ENCODE data around the gene CPLX1.
"Not testable (repeated sequence)": the region's sequence is repeated elsewhere in the genome, so short reads cannot be mapped to it uniquely, and the experiment has no call there.

Gene CPLX1

GRCh38 chr4:777520-778262 is 48.2 kb downstream of the CPLX1 start:
- DNase-seq (ENCODE audit: low read depth, low spot score), result no peak

- no peak for DNase-seq (ENCODE audit: low read depth, low spot score)
Observed at GRCh38 chr4:776743-777441, 49.0 kb downstream of the CPLX1 start.

- DNase-seq (ENCODE audit: low read depth, low spot score), result not testable (repeated sequence)
Observed at GRCh38 chr4:775485-775884, 50.4 kb downstream of the CPLX1 start.

- not testable (repeated sequence) for DNase-seq (ENCODE audit: low read depth, low spot score)
Observed at GRCh38 chr4:774419-775092, 51.4 kb downstream of the CPLX1 start.

GRCh38 chr4:773214-773613 is 52.7 kb downstream of the CPLX1 start:
- DNase-seq (ENCODE audit: low read depth, low spot score), result no peak

- DNase-seq (ENCODE audit: low read depth, low spot score), result no peak
Observed at GRCh38 chr4:772776-773175, 53.2 kb downstream of the CPLX1 start.

- no peak for DNase-seq (ENCODE audit: low read depth, low spot score)
Observed at GRCh38 chr4:772118-772517, 53.8 kb downstream of the CPLX1 start.

GRCh38 chr4:771464-771863 is 54.5 kb downstream of the CPLX1 start:
- DNase-seq (ENCODE audit: low read depth, low spot score), result no peak

GRCh38 chr4:770022-770421 is 55.9 kb downstream of the CPLX1 start:
- no peak for DNase-seq (ENCODE audit: low read depth, low spot score)

- no peak for DNase-seq (ENCODE audit: low read depth, low spot score)
Observed at GRCh38 chr4:769511-769910, 56.4 kb downstream of the CPLX1 start.

GRCh38 chr4:768995-769394 is 56.9 kb downstream of the CPLX1 start:
- no peak for DNase-seq (ENCODE audit: low read depth, low spot score)

GRCh38 chr4:768076-768475 is 57.9 kb downstream of the CPLX1 start:
- no peak for DNase-seq (ENCODE audit: low read depth, low spot score)

GRCh38 chr4:766559-767283 is 59.2 kb downstream of the CPLX1 start:
- no peak for DNase-seq (ENCODE audit: low read depth, low spot score)

- no peak for DNase-seq (ENCODE audit: low read depth, low spot score)
Observed at GRCh38 chr4:766152-766515, 59.8 kb downstream of the CPLX1 start.

- no peak for DNase-seq (ENCODE audit: low read depth, low spot score)
Observed at GRCh38 chr4:764405-765169, 61.3 kb downstream of the CPLX1 start.

GRCh38 chr4:763922-764321 is 62.0 kb downstream of the CPLX1 start:
- no peak for DNase-seq (ENCODE audit: low read depth, low spot score)

- DNase-seq (ENCODE audit: low read depth, low spot score), result no peak
Observed at GRCh38 chr4:763191-763810, 62.6 kb downstream of the CPLX1 start.

- DNase-seq (ENCODE audit: low read depth, low spot score), result no peak
Observed at GRCh38 chr4:762211-763190, 63.4 kb downstream of the CPLX1 start.

GRCh38 chr4:761739-762138 is 64.2 kb downstream of the CPLX1 start:
- no peak for DNase-seq (ENCODE audit: low read depth, low spot score)

GRCh38 chr4:761086-761485 is 64.8 kb downstream of the CPLX1 start:
- no peak for DNase-seq (ENCODE audit: low read depth, low spot score)

Measured in activated CD4-positive, CD25-positive, alpha-beta regulatory T cell treated with anti-CD3 and anti-CD28 coated beads, Interleukin-2, amount 50 U/mL, for 16 hours (primary cell).